NCI-H1436 treated with DMSO at 0.1 percent for 48 hours (cell line): ENCODE data around the gene MTA1.

Source experiments
- DNase-seq: peaks from one replicate; lab custom pipeline; 2025; lab: John Stamatoyannopoulos, UW

MTA1 gene

GRCh38 chr14:105410642-105411016 is 9.0 kb upstream of the MTA1 start:
- no peak for DNase-seq

GRCh38 chr14:105411017-105411941 is 8.3 kb upstream of the MTA1 start:
- DNase-seq, result no peak

GRCh38 chr14:105411985-105412770 is 7.4 kb upstream of the MTA1 start:
- DNase-seq, result no peak

- no peak for DNase-seq
Measured at GRCh38 chr14:105412771-105413543, 6.7 kb upstream of the MTA1 start.

- no peak for DNase-seq
Measured at GRCh38 chr14:105413544-105413886, 6.1 kb upstream of the MTA1 start.

GRCh38 chr14:105414456-105415371 is 4.9 kb upstream of the MTA1 start:
- no peak for DNase-seq

GRCh38 chr14:105415481-105416428 is 3.9 kb upstream of the MTA1 start:
- no peak for DNase-seq

- no peak for DNase-seq
Measured at GRCh38 chr14:105416671-105417070, 3.0 kb upstream of the MTA1 start.

- no peak for DNase-seq
Measured at GRCh38 chr14:105417690-105418121, 1.9 kb upstream of the MTA1 start.

- no peak for DNase-seq
Measured at GRCh38 chr14:105418269-105419194, 1.1 kb upstream of the MTA1 start.

- no peak for DNase-seq
Measured at GRCh38 chr14:105420101-105420973, 710 bp downstream of the MTA1 start.

- DNase-seq, result no peak
Measured at GRCh38 chr14:105420974-105421674, 1.5 kb downstream of the MTA1 start.

GRCh38 chr14:105421723-105422615 is 2.3 kb downstream of the MTA1 start:
- no peak for DNase-seq

- DNase-seq, result no peak
Measured at GRCh38 chr14:105422695-105423487, 3.3 kb downstream of the MTA1 start.

- DNase-seq, result no peak
Measured at GRCh38 chr14:105423488-105424195, 4.0 kb downstream of the MTA1 start.
